Measurements from ENCODE around the gene CGNL1.

Gene CGNL1

GRCh38 chr15:57596978-57597377 is 220.7 kb downstream of the CGNL1 start:
- no peak overlapping the region for H3K4me3 ChIP-seq (ENCODE audit: low read depth, low read length)
- H3K27ac ChIP-seq, result no peak overlapping the region
- no peak for TF ChIP-seq CTCF (IDR thresholded peaks at IDR 0.05; ENCODE audit: low read depth, low read length, missing control alignments)
- H3K36me3 ChIP-seq (replicated peaks), result no peaks in the 10 kb centered on the region
- DNase-seq, result no peak
- no peaks in the 10 kb centered on the region for H3K27me3 ChIP-seq (replicated peaks)
- in situ Hi-C loops (cut with HindIII; ENCODE audit: low pct_ligation_motif_present, low sequenced_read_pairs), result no loop called here

- in situ Hi-C loops (cut with HindIII; ENCODE audit: low pct_ligation_motif_present, low sequenced_read_pairs), result no loop called here
- no peak for DNase-seq
- Histone ChIP-seq H3K36me3 (replicated peaks) (no peaks in the 10 kb centered on the region), H3K27me3 (replicated peaks) (no peaks in the 10 kb centered on the region), H3K4me3 (ENCODE audit: low read depth, low read length) (no peak overlapping the region), H3K27ac (no peak overlapping the region)
- TF ChIP-seq CTCF (IDR thresholded peaks at IDR 0.05; ENCODE audit: low read depth, low read length, missing control alignments), result no peak
Observed at GRCh38 chr15:57597431-57597830, 221.1 kb downstream of the CGNL1 start.

- no peaks in the 10 kb centered on the region for H3K27me3 ChIP-seq (replicated peaks)
- no peak for DNase-seq
- TF ChIP-seq CTCF (IDR thresholded peaks at IDR 0.05; ENCODE audit: low read depth, low read length, missing control alignments), result no peak
- no peak overlapping the region for H3K4me3 ChIP-seq (ENCODE audit: low read depth, low read length)
- no peak overlapping the region for H3K27ac ChIP-seq
- H3K36me3 ChIP-seq (replicated peaks), result no peaks in the 10 kb centered on the region
- in situ Hi-C loops (cut with HindIII; ENCODE audit: low pct_ligation_motif_present, low sequenced_read_pairs), result no loop called here
Observed at GRCh38 chr15:57598346-57598745, 222.0 kb downstream of the CGNL1 start.

GRCh38 chr15:57599296-57599810 is 223.0 kb downstream of the CGNL1 start:
- TF ChIP-seq CTCF (IDR thresholded peaks at IDR 0.05; ENCODE audit: low read depth, low read length, missing control alignments), result no peak

GRCh38 chr15:57600197-57600596 is 223.9 kb downstream of the CGNL1 start:
- Histone ChIP-seq H3K4me3 (ENCODE audit: low read depth, low read length) (no peak overlapping the region), H3K27me3 (replicated peaks) (no peaks in the 10 kb centered on the region), H3K27ac (no peak overlapping the region), H3K36me3 (replicated peaks) (no peaks in the 10 kb centered on the region)
- in situ Hi-C loops (cut with HindIII; ENCODE audit: low pct_ligation_motif_present, low sequenced_read_pairs), result no loop called here
- no peak for TF ChIP-seq CTCF (IDR thresholded peaks at IDR 0.05; ENCODE audit: low read depth, low read length, missing control alignments)
- no peak for DNase-seq

More at GRCh38 chr15:57599296-57599810, 223.0 kb downstream of the CGNL1 start:
- Histone ChIP-seq H3K4me3 (ENCODE audit: low read depth, low read length) (no peak overlapping the region), H3K27me3 (replicated peaks) (no peaks in the 10 kb centered on the region), H3K27ac (no peak overlapping the region), H3K36me3 (replicated peaks) (no peaks in the 10 kb centered on the region)
- in situ Hi-C loops (cut with HindIII; ENCODE audit: low pct_ligation_motif_present, low sequenced_read_pairs), result no loop called here
- no peak for DNase-seq

All from brain microvascular endothelial cell (primary cell).